Neural progenitor cell (in vitro differentiated cells): Measurements from ENCODE around the gene TRAK1.

ENCODE experiments used
- EZH2 ChIP-seq: fragments of 200-600 bp; sonication (generic); IDR thresholded peaks from 2 replicates; pipeline ENCODE4 v1.6.1; 2017; ENCODE audit warnings: antibody characterized with exemption, mild to moderate bottlenecking, moderate library complexity
- EZH2phosphoT487 ChIP-seq: fragments of 200-600 bp; sonication (generic); IDR thresholded peaks from 2 replicates; pipeline ENCODE4 v1.6.1; 2017; ENCODE audit warnings: antibody characterized with exemption
- TF ChIP-seq, protein P1 (sequence below): fragments of 200-600 bp; sonication (generic); IDR thresholded peaks from 2 replicates; pipeline ENCODE4 v1.5.1; 2017; ENCODE audit warnings: antibody characterized with exemption, mild to moderate bottlenecking

DNA sequence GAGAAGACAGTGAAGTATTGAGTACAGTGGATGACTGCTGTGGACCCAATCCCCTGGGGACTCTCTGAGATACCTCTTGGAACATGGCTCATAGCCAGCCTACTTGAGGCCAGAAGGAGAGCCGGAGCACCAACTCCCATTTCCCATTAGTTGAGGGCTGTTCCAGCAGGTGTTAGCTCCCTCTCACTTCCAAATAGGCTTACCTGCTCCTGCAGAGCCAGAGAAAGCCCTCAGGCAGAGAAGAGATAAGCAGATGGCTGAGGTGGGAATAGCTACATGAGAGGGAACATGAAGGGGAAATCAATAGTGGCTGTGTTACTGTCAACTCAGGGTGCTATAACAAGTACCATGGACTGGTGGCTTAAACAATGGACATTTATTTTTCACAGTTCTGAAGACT lies 179.4 kb downstream of the TRAK1 start:
- TF ChIP-seq, protein P1, sequence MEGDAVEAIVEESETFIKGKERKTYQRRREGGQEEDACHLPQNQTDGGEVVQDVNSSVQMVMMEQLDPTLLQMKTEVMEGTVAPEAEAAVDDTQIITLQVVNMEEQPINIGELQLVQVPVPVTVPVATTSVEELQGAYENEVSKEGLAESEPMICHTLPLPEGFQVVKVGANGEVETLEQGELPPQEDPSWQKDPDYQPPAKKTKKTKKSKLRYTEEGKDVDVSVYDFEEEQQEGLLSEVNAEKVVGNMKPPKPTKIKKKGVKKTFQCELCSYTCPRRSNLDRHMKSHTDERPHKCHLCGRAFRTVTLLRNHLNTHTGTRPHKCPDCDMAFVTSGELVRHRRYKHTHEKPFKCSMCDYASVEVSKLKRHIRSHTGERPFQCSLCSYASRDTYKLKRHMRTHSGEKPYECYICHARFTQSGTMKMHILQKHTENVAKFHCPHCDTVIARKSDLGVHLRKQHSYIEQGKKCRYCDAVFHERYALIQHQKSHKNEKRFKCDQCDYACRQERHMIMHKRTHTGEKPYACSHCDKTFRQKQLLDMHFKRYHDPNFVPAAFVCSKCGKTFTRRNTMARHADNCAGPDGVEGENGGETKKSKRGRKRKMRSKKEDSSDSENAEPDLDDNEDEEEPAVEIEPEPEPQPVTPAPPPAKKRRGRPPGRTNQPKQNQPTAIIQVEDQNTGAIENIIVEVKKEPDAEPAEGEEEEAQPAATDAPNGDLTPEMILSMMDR = no peak
- TF ChIP-seq EZH2phosphoT487 = no peak
- TF ChIP-seq EZH2 = no peak
